Measurements from ENCODE around the gene OR51E1. TPM values are rescaled to one million over a fixed set of nuclear protein-coding genes. Genes with fewer than 3 reads are reported as not detected.

Gene OR51E1
- total and polyA plus RNA-seq, 8 donors = 0.06 to 0.50 (median 0.33) TPM; not detected in 2

DNA sequence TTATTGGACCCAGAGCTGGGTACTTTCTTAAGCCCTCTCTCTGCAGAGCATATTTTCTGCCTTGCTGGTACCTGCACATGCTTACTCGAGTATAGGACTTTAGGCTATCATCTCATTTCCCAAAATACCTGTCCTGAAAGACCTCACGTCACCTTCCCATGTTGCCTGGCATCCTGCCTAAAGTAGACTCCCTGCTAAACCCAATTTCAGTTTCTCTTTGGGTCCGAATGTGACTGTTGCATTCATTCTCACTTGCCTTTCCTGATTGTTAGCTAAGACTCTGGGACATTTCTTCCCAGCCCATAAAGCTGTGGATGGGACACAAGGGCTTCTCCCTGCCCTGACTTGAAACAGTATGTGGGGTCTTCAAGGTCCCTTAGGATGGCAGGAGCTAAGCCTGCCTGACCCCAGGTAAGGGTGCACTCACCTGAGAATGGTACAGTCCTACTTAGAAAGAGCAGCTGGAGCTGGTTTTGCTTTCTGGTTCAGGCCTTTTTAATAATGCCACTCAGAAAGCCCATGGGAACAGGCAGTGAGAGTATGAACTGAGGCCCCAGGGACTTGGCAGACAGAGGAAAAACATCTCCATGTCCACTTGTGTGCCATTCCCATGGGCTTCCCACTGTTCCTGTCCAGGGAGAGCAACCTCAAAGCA lies 41.0 kb downstream of the OR51E1 start:
- Histone ChIP-seq H3K9me3 (no peaks in the 10 kb centered on the region), H3K27ac (no peak overlapping the region), H3K27me3 (no peaks in the 10 kb centered on the region), H3K36me3 (no peaks in the 10 kb centered on the region), H3K4me3 (no peak overlapping the region), H3K4me1 (no peaks in the 10 kb centered on the region)
- no peak for DNase-seq
- TF ChIP-seq, protein P1, sequence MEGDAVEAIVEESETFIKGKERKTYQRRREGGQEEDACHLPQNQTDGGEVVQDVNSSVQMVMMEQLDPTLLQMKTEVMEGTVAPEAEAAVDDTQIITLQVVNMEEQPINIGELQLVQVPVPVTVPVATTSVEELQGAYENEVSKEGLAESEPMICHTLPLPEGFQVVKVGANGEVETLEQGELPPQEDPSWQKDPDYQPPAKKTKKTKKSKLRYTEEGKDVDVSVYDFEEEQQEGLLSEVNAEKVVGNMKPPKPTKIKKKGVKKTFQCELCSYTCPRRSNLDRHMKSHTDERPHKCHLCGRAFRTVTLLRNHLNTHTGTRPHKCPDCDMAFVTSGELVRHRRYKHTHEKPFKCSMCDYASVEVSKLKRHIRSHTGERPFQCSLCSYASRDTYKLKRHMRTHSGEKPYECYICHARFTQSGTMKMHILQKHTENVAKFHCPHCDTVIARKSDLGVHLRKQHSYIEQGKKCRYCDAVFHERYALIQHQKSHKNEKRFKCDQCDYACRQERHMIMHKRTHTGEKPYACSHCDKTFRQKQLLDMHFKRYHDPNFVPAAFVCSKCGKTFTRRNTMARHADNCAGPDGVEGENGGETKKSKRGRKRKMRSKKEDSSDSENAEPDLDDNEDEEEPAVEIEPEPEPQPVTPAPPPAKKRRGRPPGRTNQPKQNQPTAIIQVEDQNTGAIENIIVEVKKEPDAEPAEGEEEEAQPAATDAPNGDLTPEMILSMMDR (IDR thresholded peaks at IDR 0.05) = no peak
- ATAC-seq = no peak
- intact Hi-C loops (cut with DNase I) = no loop called here

- DNase-seq (no peak), ATAC-seq (no peak)
- Histone ChIP-seq H3K9me3 (no peaks in the 10 kb centered on the region), H3K36me3 (no peaks in the 10 kb centered on the region), H3K27me3 (no peaks in the 10 kb centered on the region), H3K4me1 (no peaks in the 10 kb centered on the region), H3K27ac (no peak overlapping the region), H3K4me3 (no peak overlapping the region)
- TF ChIP-seq, protein P1 (IDR thresholded peaks at IDR 0.05) = no peak
- intact Hi-C loops (cut with DNase I) = no loop called here
Observed at GRCh38 chr11:4695442-4695841, 51.7 kb downstream of the OR51E1 start.

- no peak within 1 kb of the TSS for H3K4me3 ChIP-seq
- H3K4me1 ChIP-seq = no peaks in the 10 kb centered on the region
- TF ChIP-seq, protein P1 (IDR thresholded peaks at IDR 0.05) = no peak
- ATAC-seq (no peak), DNase-seq (no peak)
- H3K9me3 ChIP-seq = no peaks in the 10 kb centered on the region
- peaks cover 0 to 6% of the 10 kb centered on the region in 2 donors for H3K27me3 ChIP-seq
- intact Hi-C loops (cut with DNase I) = no loop called here
- H3K27ac ChIP-seq = no peak within 1 kb of the TSS
- no peaks in the 10 kb centered on the region for H3K36me3 ChIP-seq
Observed at GRCh38 chr11:4697585-4697984, 53.8 kb downstream of the OR51E1 start, which contains the start of gene OR51E2. Gene OR51E2, minus strand, starts transcription at chr11:4697853. Its CDS starts 15,142 bp downstream, at chr11:4682711.

DNA sequence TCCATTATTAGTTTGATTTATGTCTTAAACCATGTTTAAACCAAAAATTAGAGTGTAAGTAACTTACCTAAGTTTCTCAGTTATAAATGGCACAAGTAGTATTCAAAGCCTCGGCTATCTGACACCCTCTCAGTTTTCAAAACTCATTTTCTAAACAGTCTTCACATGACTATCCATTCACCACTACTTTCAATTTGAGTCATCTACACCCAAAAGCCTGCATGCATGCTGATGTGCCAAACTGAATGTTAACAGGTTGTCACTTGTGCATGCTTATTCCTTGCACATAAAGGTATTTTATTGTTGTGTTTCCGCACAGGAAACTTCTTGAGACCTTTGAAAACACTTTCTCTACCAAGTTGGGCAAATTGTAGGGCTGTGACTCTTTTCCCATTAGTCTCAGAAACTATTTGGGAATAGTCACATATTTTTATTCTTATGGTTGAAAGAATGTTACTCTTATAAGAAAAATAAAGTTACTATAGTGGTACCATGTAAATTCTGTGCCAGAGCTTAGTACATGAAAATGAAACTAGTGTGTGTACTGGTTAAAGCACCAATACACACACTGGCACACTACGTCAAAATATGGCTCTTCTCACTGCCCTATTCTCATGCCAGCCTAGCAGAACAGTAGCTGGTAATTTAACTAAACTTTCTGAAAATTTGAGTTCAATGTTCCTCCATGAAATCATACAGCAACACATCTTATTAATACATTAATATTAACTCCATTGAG lies 56.1 kb downstream of the OR51E1 start:
- intact Hi-C loops (cut with DNase I) = no loop called here
- DNase-seq = no peak
- H3K4me1 ChIP-seq = no peaks in the 10 kb centered on the region
- peaks cover 0 to 6% of the 10 kb centered on the region in 2 donors for H3K27me3 ChIP-seq
- no peaks in the 10 kb centered on the region for H3K9me3 ChIP-seq
- no peaks in the 10 kb centered on the region for H3K36me3 ChIP-seq
- TF ChIP-seq, protein P1 (IDR thresholded peaks at IDR 0.05) = no peak
- H3K27ac ChIP-seq = no peak overlapping the region
- ATAC-seq = no peak
- H3K4me3 ChIP-seq = no peak overlapping the region

- H3K4me1 ChIP-seq = no peaks in the 10 kb centered on the region
- no peaks in the 10 kb centered on the region for H3K36me3 ChIP-seq
- H3K27ac ChIP-seq = no peak overlapping the region
- no peak overlapping the region for H3K4me3 ChIP-seq
- H3K9me3 ChIP-seq = no peaks in the 10 kb centered on the region
- ATAC-seq (no peak), DNase-seq (no peak)
- TF ChIP-seq, protein P1 (IDR thresholded peaks at IDR 0.05) = no peak
- H3K27me3 ChIP-seq = peaks cover 0 to 6% of the 10 kb centered on the region in 2 donors
- intact Hi-C loops (cut with DNase I) = no loop called here
Observed at GRCh38 chr11:4700436-4700820, 56.6 kb downstream of the OR51E1 start.
